Measurements from ENCODE around the gene OTOF. TPM values are rescaled to one million over a fixed set of nuclear protein-coding genes. Genes with fewer than 3 reads are reported as not detected.

OTOF gene
- total RNA-seq, 1 donor from 2014 or later, result not detected

- no peaks in the 10 kb centered on the region for H3K4me1 ChIP-seq
- H3K27ac ChIP-seq, result no peak overlapping the region
- H3K9me3 ChIP-seq, result no peaks in the 10 kb centered on the region
- intact Hi-C loops (cut with DNase I), result no loop called here
- no peaks in the 10 kb centered on the region for H3K36me3 ChIP-seq
- DNase-seq (ENCODE audit: low spot score in 2 of 2), result no peak
- TF ChIP-seq, protein P1, sequence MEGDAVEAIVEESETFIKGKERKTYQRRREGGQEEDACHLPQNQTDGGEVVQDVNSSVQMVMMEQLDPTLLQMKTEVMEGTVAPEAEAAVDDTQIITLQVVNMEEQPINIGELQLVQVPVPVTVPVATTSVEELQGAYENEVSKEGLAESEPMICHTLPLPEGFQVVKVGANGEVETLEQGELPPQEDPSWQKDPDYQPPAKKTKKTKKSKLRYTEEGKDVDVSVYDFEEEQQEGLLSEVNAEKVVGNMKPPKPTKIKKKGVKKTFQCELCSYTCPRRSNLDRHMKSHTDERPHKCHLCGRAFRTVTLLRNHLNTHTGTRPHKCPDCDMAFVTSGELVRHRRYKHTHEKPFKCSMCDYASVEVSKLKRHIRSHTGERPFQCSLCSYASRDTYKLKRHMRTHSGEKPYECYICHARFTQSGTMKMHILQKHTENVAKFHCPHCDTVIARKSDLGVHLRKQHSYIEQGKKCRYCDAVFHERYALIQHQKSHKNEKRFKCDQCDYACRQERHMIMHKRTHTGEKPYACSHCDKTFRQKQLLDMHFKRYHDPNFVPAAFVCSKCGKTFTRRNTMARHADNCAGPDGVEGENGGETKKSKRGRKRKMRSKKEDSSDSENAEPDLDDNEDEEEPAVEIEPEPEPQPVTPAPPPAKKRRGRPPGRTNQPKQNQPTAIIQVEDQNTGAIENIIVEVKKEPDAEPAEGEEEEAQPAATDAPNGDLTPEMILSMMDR (IDR thresholded peaks at IDR 0.05), result no peak
- H3K4me3 ChIP-seq, result no peak overlapping the region
- no peaks in the 10 kb centered on the region for H3K27me3 ChIP-seq
These were observed 2.9 kb downstream of the OTOF start for GRCh38 chr2:26475037-26475436.

DNA sequence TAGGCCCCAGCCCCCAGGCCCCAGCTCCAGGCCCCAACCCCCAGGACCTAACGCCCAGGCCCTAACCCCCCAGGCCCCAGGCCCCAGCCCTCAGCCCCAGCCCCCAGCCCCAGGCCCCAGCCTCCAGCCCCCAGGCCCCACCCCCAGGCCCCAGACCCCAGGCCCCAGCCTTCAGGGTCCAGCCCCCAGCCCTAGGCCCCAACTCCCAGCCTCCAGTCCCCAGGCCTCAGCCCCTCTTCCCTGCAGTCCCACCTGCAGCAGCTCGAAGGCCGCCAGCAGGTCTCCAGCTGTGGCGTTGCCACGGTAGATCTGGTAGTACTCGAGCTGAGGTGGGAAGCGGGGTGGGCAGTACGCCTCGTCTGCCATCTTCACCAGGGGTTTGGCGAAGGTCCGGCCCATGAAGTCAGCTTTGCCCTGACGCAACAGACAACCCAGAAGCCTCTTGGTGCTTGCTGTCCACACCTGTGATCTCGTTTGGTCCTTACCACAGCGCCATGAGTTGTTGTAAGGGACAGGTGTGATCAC lies 3.6 kb downstream of the OTOF start:
- intact Hi-C loops (cut with DNase I), result no loop called here
- no peaks in the 10 kb centered on the region for H3K27me3 ChIP-seq
- no peak overlapping the region for H3K4me3 ChIP-seq
- H3K36me3 ChIP-seq, result no peaks in the 10 kb centered on the region
- TF ChIP-seq, protein P1 (IDR thresholded peaks at IDR 0.05), result no peak
- no peak for DNase-seq (ENCODE audit: low spot score in 2 of 2)
- H3K4me1 ChIP-seq, result no peaks in the 10 kb centered on the region
- H3K9me3 ChIP-seq, result peaks cover under 1% of the 10 kb centered on the region in 2 donors
- no peak overlapping the region for H3K27ac ChIP-seq

DNA sequence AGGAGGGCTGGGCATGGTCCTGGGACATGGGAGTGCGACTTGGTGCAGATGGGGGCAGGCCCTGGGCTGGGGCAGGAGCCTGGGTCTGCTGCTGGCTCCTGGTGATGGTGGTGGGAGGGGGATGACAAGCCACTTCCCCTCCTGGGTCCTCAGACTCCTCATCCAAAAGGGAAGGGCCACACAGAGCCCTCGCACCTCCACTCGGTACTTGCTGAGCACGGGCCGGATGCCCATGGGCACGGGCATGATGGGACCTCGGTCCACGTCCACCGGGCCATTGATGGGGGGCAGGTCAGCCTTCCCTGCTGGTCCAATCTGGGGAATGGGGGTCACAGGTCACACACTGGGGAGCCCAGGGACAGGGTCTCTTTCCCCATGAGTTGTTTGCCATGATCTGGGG lies 4.1 kb downstream of the OTOF start:
- DNase-seq (ENCODE audit: low spot score in 2 of 2), result no peak
- Histone ChIP-seq H3K9me3 (peaks cover 3% of the 10 kb centered on the region in 2 donors), H3K27me3 (no peaks in the 10 kb centered on the region), H3K4me1 (no peaks in the 10 kb centered on the region), H3K36me3 (no peaks in the 10 kb centered on the region), H3K4me3 (no peak overlapping the region), H3K27ac (no peak overlapping the region)
- TF ChIP-seq, protein P1 (IDR thresholded peaks at IDR 0.05), result no peak
- intact Hi-C loops (cut with DNase I), result no loop called here

GRCh38 chr2:26472821-26473655 lies 4.9 kb downstream of the OTOF start:
- Histone ChIP-seq H3K27me3 (no peaks in the 10 kb centered on the region), H3K9me3 (peaks cover 3% of the 10 kb centered on the region in 2 donors), H3K4me1 (no peaks in the 10 kb centered on the region), H3K4me3 (no peak overlapping the region), H3K27ac (no peak overlapping the region), H3K36me3 (no peaks in the 10 kb centered on the region)
- TF ChIP-seq, protein P1 (IDR thresholded peaks at IDR 0.05), result no peak
- intact Hi-C loops (cut with DNase I), result no loop called here
- DNase-seq (ENCODE audit: low spot score in 2 of 2), result no peak

- no peak for DNase-seq (ENCODE audit: low spot score in 2 of 2)
- Histone ChIP-seq H3K9me3 (peaks cover 3% of the 10 kb centered on the region in 2 donors), H3K36me3 (no peaks in the 10 kb centered on the region), H3K4me3 (no peak overlapping the region), H3K4me1 (no peaks in the 10 kb centered on the region), H3K27ac (no peak overlapping the region), H3K27me3 (no peaks in the 10 kb centered on the region)
- TF ChIP-seq, protein P1 (IDR thresholded peaks at IDR 0.05), result no peak
- intact Hi-C loops (cut with DNase I), result no loop called here
These were observed 5.9 kb downstream of the OTOF start for GRCh38 chr2:26471766-26472706.
